ENCODE data around the gene UBE3A.

GRCh38 chr15:25323420-25323819 is 115.4 kb downstream of the UBE3A start:
- TF ChIP-seq POLR2A (IDR thresholded peaks at IDR 0.05; ENCODE audit: low read length), result no peak
- TF ChIP-seq GATA1 (IDR thresholded peaks at IDR 0.05; ENCODE audit: low read depth, low read length), result no peak

Data from erythroblast (primary cell).